H1 (cell line): ENCODE results near the gene TGFBI. TPM values are rescaled to one million over a fixed set of nuclear protein-coding genes. Genes with fewer than 3 reads are reported as not detected.

ENCODE experiments used
- CTCF ChIA-PET: fragments of 300-600 bp; sonication (Branson Sonifier 250); formaldehyde crosslinking; loops from one replicate; lab custom pipeline; 2021; ENCODE audit not compliant: partially characterized antibody; lab: Charles Lee
- POLR2A ChIA-PET: fragments of 300-600 bp; sonication (Branson Sonifier 250); formaldehyde crosslinking; loops from one replicate; lab custom pipeline; 2021; ENCODE audit warnings: inconsistent platforms; ENCODE audit not compliant: partially characterized antibody; lab: Charles Lee
- DNase-seq, 2 experiments: peaks; one replicate each; pipeline versions ENCODE4 v3.0.0 to v3.0.0-alpha.2; 2010 to 2022; ENCODE audit warnings: low spot score in 2 of 2, low read depth in 1 of 2, mixed read lengths in 1 of 2
- FAIRE-seq: peaks from 2 replicates; lab custom pipeline; 2011; peaks lifted over from hg19 to GRCh38; lab: Jason Lieb, UNC
- H2AFZ ChIP-seq: 2 replicates; pipeline ENCODE4 v1.8.1; 2012; ENCODE audit warnings: low read length, inconsistent platforms
- H2AK5ac ChIP-seq: 2 replicates; pipeline ENCODE4 v1.6.1; 2013; ENCODE audit warnings: low read depth, low read length
- H2BK120ac ChIP-seq: replicated peaks from 2 replicates; pipeline ENCODE3; 2013; ENCODE audit warnings: low read depth, low read length, inconsistent platforms
- H2BK12ac ChIP-seq: 2 replicates; pipeline ENCODE4 v1.6.1; 2013; ENCODE audit warnings: low read depth, low read length
- H2BK15ac ChIP-seq: 2 replicates; pipeline ENCODE4 v1.6.1; 2013; ENCODE audit warnings: low read length
- H2BK20ac ChIP-seq: 2 replicates; pipeline ENCODE4 v1.6.1; 2013; ENCODE audit warnings: low read length
- H2BK5ac ChIP-seq: 2 replicates; pipeline ENCODE4 v1.6.1; 2013; ENCODE audit warnings: low read depth, low read length
- H3K14ac ChIP-seq: 2 replicates; pipeline ENCODE4 v1.6.1; 2013; ENCODE audit warnings: inconsistent platforms; ENCODE audit not compliant: insufficient read length
- H3K18ac ChIP-seq: 2 replicates; pipeline ENCODE4 v1.6.1; 2013; ENCODE audit warnings: low read length; ENCODE audit errors: extremely low read depth
- H3K23ac ChIP-seq: 2 replicates; pipeline ENCODE4 v1.6.1; 2013; ENCODE audit warnings: inconsistent platforms; ENCODE audit not compliant: insufficient read length
- H3K23me2 ChIP-seq: 2 replicates; pipeline ENCODE4 v1.6.1; 2013; ENCODE audit warnings: low read depth, low read length
- H3K27ac ChIP-seq: 2 replicates; pipeline ENCODE4 v1.6.1; 2011; ENCODE audit warnings: low read depth, low read length, inconsistent platforms
- H3K27me3 ChIP-seq, 4 experiments: replicated peaks in 1 of 4; 1 replicate in 1 of 4; 2 replicates in 3 of 4; pipeline versions ENCODE4 v1.6.1 to v1.8.1; 2011 to 2013; ENCODE audit warnings: low read length in 3 of 4, mild to moderate bottlenecking in 3 of 4, inconsistent platforms in 2 of 4, mixed read lengths in 2 of 4, moderate library complexity in 1 of 4; ENCODE audit not compliant: control insufficient read depth in 3 of 4, insufficient read depth in 3 of 4; ENCODE audit errors: extremely low read depth in 1 of 4
- H3K36me3 ChIP-seq, 4 experiments: 2 replicates each; pipeline versions ENCODE4 v1.6.1 to v1.8.1; 2011 to 2013; ENCODE audit warnings: mild to moderate bottlenecking in 4 of 4, low read length in 3 of 4, moderate library complexity in 2 of 4, control low read depth in 1 of 4, inconsistent platforms in 1 of 4; ENCODE audit not compliant: insufficient read depth in 4 of 4, control insufficient read depth in 2 of 4
- H3K4ac ChIP-seq: replicated peaks from 2 replicates; pipeline ENCODE3; 2013; ENCODE audit warnings: low read length, low read depth, mixed read lengths, inconsistent platforms; ENCODE audit not compliant: insufficient read length
- H3K4me1 ChIP-seq, 4 experiments: replicated peaks in 1 of 4; 1 replicate in 1 of 4; 2 replicates in 3 of 4; pipeline versions ENCODE4 v1.6.1 to v1.8.1; 2011 to 2013; ENCODE audit warnings: low read length in 3 of 4, inconsistent platforms in 2 of 4, mixed read lengths in 1 of 4; ENCODE audit not compliant: insufficient read depth in 4 of 4, control insufficient read depth in 3 of 4
- H3K4me2 ChIP-seq, 2 experiments: 2 replicates each; pipeline versions ENCODE4 v1.6.1 to v1.8.1; 2011 to 2013; ENCODE audit warnings: low read depth in 2 of 2, low read length in 2 of 2, control low read depth in 1 of 2, inconsistent platforms in 1 of 2, mild to moderate bottlenecking in 1 of 2; ENCODE audit not compliant: insufficient read depth in 1 of 2
- H3K4me3 ChIP-seq, 4 experiments: fragments of 200-600, 300-600 bp in 1 of 4; sonication (generic), shearing (Covaris generic), sonication (Bioruptor Twin) in 1 of 4; 2 replicates each; pipeline versions ENCODE4 v1.5.1 to v1.8.1; 2011 to 2016; ENCODE audit warnings: low read length in 4 of 4, low read depth in 3 of 4, control low read depth in 2 of 4, inconsistent platforms in 2 of 4, mild to moderate bottlenecking in 2 of 4, mixed read lengths in 1 of 4, moderate library complexity in 1 of 4; ENCODE audit not compliant: insufficient read depth in 2 of 4; ENCODE audit errors: extremely low read depth in 1 of 4
- H3K56ac ChIP-seq: replicated peaks from 2 replicates; pipeline ENCODE3; 2013; ENCODE audit warnings: low read depth, mild to moderate bottlenecking, mixed read lengths, low read length, inconsistent platforms; ENCODE audit not compliant: insufficient read length
- H3K79me1 ChIP-seq: 2 replicates; pipeline ENCODE4 v1.6.1; 2013; ENCODE audit warnings: low read depth, low read length, control low read depth
- H3K79me2 ChIP-seq, 2 experiments: 2 replicates each; pipeline versions ENCODE4 v1.6.1 to v1.8.1; 2012 to 2013; ENCODE audit warnings: low read length in 2 of 2, mild to moderate bottlenecking in 2 of 2, inconsistent platforms in 1 of 2; ENCODE audit not compliant: insufficient read depth in 2 of 2, control insufficient read depth in 1 of 2
- H3K9ac ChIP-seq, 4 experiments: replicated peaks in 1 of 4; 1 replicate in 1 of 4; 2 replicates in 3 of 4; pipeline versions ENCODE4 v1.6.1 to v1.8.1; 2011 to 2013; ENCODE audit warnings: low read depth in 3 of 4, low read length in 3 of 4, control low read depth in 2 of 4, mild to moderate bottlenecking in 2 of 4, moderate library complexity in 2 of 4, inconsistent platforms in 1 of 4; ENCODE audit errors: extremely low read depth in 1 of 4
- H3K9me3 ChIP-seq, 2 experiments: 2 replicates each; pipeline versions ENCODE4 v1.6.1 to v1.8.1; 2012 to 2013; ENCODE audit warnings: mild to moderate bottlenecking in 2 of 2, moderate library complexity in 2 of 2, control low read depth in 1 of 2, inconsistent platforms in 1 of 2, low read depth in 1 of 2, low read length in 1 of 2, mixed read lengths in 1 of 2; ENCODE audit not compliant: insufficient read depth in 2 of 2
- H4K20me1 ChIP-seq, 2 experiments: replicated peaks in 1 of 2; 2 replicates each; pipeline versions ENCODE3 to v1.8.1; 2011 to 2013; ENCODE audit warnings: inconsistent platforms in 2 of 2, low read length in 2 of 2, mild to moderate bottlenecking in 1 of 2; ENCODE audit not compliant: insufficient read depth in 2 of 2, control insufficient read depth in 1 of 2
- H4K5ac ChIP-seq: 2 replicates; pipeline ENCODE4 v1.6.1; 2013; ENCODE audit warnings: low read length, low read depth, mixed read lengths, inconsistent platforms; ENCODE audit not compliant: insufficient read length
- H4K8ac ChIP-seq: 2 replicates; pipeline ENCODE4 v1.8.0; 2013; ENCODE audit warnings: mild to moderate bottlenecking, moderate library complexity, low read length, inconsistent platforms; ENCODE audit not compliant: insufficient read depth; ENCODE audit errors: extremely low read depth
- H4K91ac ChIP-seq: replicated peaks from 2 replicates; pipeline ENCODE3; 2013; ENCODE audit warnings: low read length, mixed read lengths, inconsistent platforms; ENCODE audit not compliant: insufficient read length
- CBX5 ChIP-seq: fragments of 300-800, 300-1000 bp; sonication (generic); IDR thresholded peaks from 2 replicates; pipeline ENCODE4 v1.7.1; 2016; ENCODE audit warnings: antibody characterized with exemption, low read length, low read depth
- CBX8 ChIP-seq: fragments of 300-800, 300-1000 bp; sonication (generic); IDR thresholded peaks from 2 replicates; pipeline ENCODE4 v1.7.1; 2016; ENCODE audit warnings: low read depth, low read length, borderline replicate concordance
- CHD1 ChIP-seq: IDR thresholded peaks from 2 replicates; pipeline ENCODE4 v1.6.1; 2012; ENCODE audit warnings: low read depth, low read length, improper control_type of control experiment
- EZH2 ChIP-seq: fragments of 200-600 bp; sonication (generic); IDR thresholded peaks from 2 replicates; pipeline ENCODE4 v1.7.1; 2012; ENCODE audit warnings: low read depth, mild to moderate bottlenecking, moderate library complexity, low read length, inconsistent platforms; ENCODE audit not compliant: severe bottlenecking
- FOSL1 ChIP-seq: IDR thresholded peaks from 2 replicates; pipeline ENCODE4 v1.6.1; 2011; ENCODE audit warnings: mild to moderate bottlenecking, low read depth, low read length, moderate library complexity; ENCODE audit not compliant: insufficient read depth
- KDM5A ChIP-seq: fragments of 200-600 bp; IDR thresholded peaks from 2 replicates; pipeline ENCODE4 v1.7.1; 2012; ENCODE audit warnings: mild to moderate bottlenecking, low read length, inconsistent platforms, mixed read lengths
- NRF1 ChIP-seq: IDR thresholded peaks from 2 replicates; pipeline ENCODE4 v1.6.1; 2011; ENCODE audit warnings: mild to moderate bottlenecking, low read depth, low read length, improper control_type of control experiment
- RFX5 ChIP-seq: IDR thresholded peaks from 2 replicates; pipeline ENCODE4 v1.6.1; 2011; ENCODE audit warnings: low read depth, low read length, improper control_type of control experiment, borderline replicate concordance
- RXRA ChIP-seq: IDR thresholded peaks from 2 replicates; pipeline ENCODE4 v1.6.1; 2011; ENCODE audit warnings: low read depth, mild to moderate bottlenecking, low read length, moderate library complexity; ENCODE audit not compliant: insufficient read depth
- TBP ChIP-seq: IDR thresholded peaks from 2 replicates; pipeline ENCODE4 v1.6.1; 2011; ENCODE audit warnings: low read depth, low read length, improper control_type of control experiment
- TCF12 ChIP-seq: IDR thresholded peaks from 2 replicates; pipeline ENCODE4 v1.6.1; 2011; ENCODE audit warnings: low read depth, mild to moderate bottlenecking, low read length
- USF2 ChIP-seq: IDR thresholded peaks from 2 replicates; pipeline ENCODE4 v1.6.1; 2011; ENCODE audit warnings: low read length, improper control_type of control experiment
- WGBS, 2 experiments: shearing (Covaris generic) in 1 of 2; methylation state at CpG; one replicate each; pipeline versions ENCODE4 v1.1.6 to v1.1.7; 2013 to 2015; ENCODE audit warnings: low lambda C conversion rate in 2 of 2, mixed read lengths in 2 of 2, inconsistent platforms in 1 of 2, low coverage in 1 of 2, missing lambda C conversion rate in 1 of 2; ENCODE audit not compliant: insufficient replicate concordance in 2 of 2, insufficient coverage in 1 of 2, insufficient read length in 1 of 2; ENCODE audit errors: extremely low coverage in 1 of 2, missing lambda C conversion rate in 1 of 2; 5-methylcytosine and 5-hydroxymethylcytosine counted together
- polyA plus RNA-seq, 7 experiments: library from polyadenylated mRNA; depleted of rRNA in 3 of 7; stranded (reverse) in 5 of 7; unstranded in 2 of 7; fragments of >200 nt in 5 of 7; fragments of 200-250 nt in 2 of 7; gene quantifications; 1 replicate in 5 of 7; 2 replicates in 1 of 7; 4 replicates in 1 of 7; pipeline versions ENCODE4 v1.2.1 to v1.2.3, GENCODE V29; 2011 to 2013; ENCODE audit warnings: missing spikeins in 2 of 7, mixed read lengths in 2 of 7
- total RNA-seq: library from RNA; stranded (reverse); fragmentation: NEBNext Ultra II Directional; extraction: Animal tissue kit (Norgen Biotek cat#: 25700); gene quantifications from 2 replicates; pipeline ENCODE4 v1.2.1, GENCODE V29; 2021

The TGFBI gene
- total and polyA plus RNA-seq, 2 of the 8 experiments (the other 6 are each of a cell fraction or from before 2014, with no cell fraction given): 6.0 to 8.5 TPM

GRCh38 chr5:136101884-136102283 is 73.1 kb downstream of the TGFBI start:
- Histone ChIP-seq H2BK12ac (no peak overlapping the region), H2BK120ac (no peak overlapping the region), H3K9me3 (no peaks in the 10 kb centered on the region), H3K27me3 (no peaks in the 10 kb centered on the region), H3K36me3 (no peaks in the 10 kb centered on the region), H4K91ac (no peak overlapping the region), H4K8ac (no peak overlapping the region), H2AK5ac (no peak overlapping the region), H3K27ac (no peak overlapping the region), H3K79me1 (no peaks in the 10 kb centered on the region), H3K56ac (no peak overlapping the region), H3K4ac (no peak overlapping the region), H2BK5ac (no peak overlapping the region), H2BK20ac (no peak overlapping the region), H3K79me2 (no peaks in the 10 kb centered on the region), H2AFZ (no peak overlapping the region), H3K23me2 (0 out of 2 replicates have a peak, but pooled peaks cover 1% of the 10 kb centered on the region), H2BK15ac (no peak overlapping the region), H4K5ac (no peak overlapping the region), H4K20me1 (no peaks in the 10 kb centered on the region), H3K4me2 (no peak overlapping the region), H3K4me1 (peaks cover 3 to 12% (median 5%) of the 10 kb centered on the region in 4 experiments; a peak in 4 of 7 replicates), H3K9ac (no peak overlapping the region), H3K14ac (no peak overlapping the region), H3K18ac (no peak overlapping the region), H3K4me3 (no peak overlapping the region), H3K23ac (no peak overlapping the region)
- FAIRE-seq (no peak), DNase-seq (no peak)
- TF ChIP-seq FOSL1: no peak
- TF ChIP-seq TCF12: no peak
- no peak for TF ChIP-seq CHD1
- TF ChIP-seq KDM5A: no peak
- no peak for TF ChIP-seq EZH2
- no peak for TF ChIP-seq RXRA
- no peak for TF ChIP-seq RFX5
- TF ChIP-seq NRF1: no peak
- no peak for TF ChIP-seq CBX8
- no peak for TF ChIP-seq USF2
- no peak for TF ChIP-seq TBP
- no peak for TF ChIP-seq CBX5
- WGBS, 2 experiments: 89% methylated on average over 1 of the region's 1 CpG; no CpG with 5 or more reads in 1 of the 2 experiments
- ChIA-PET POLR2A (interaction anchor here (0.5 kb wide), 1 partner anchor 608 kb away, joined by 3 read pairs; no protein-coding TSS in a partner anchor), CTCF (interaction anchor here (1.0 to 8.0 kb wide), 4 partner anchors 19 to 157 kb away, joined by 3 to 46 read pairs (median 4); no protein-coding TSS in a partner anchor)
